Liver (tissue), 9 donors: ENCODE results near the gene ANKRD28. TPM values are rescaled to one million over a fixed set of nuclear protein-coding genes. Genes with fewer than 3 reads are reported as not detected.

Experiments
- DNase-seq: peaks from one replicate; pipeline ENCODE4 v3.0.0-alpha.2; 2017; ENCODE audit warnings: low spot score
- H3K27ac ChIP-seq, 2 donors: one replicate each; pipeline ENCODE4 v1.7.0; 2013; ENCODE audit warnings: inconsistent platforms in 2 of 2, low read length in 2 of 2, control low read depth in 1 of 2, low read depth in 1 of 2, mild to moderate bottlenecking in 1 of 2
- H3K27me3 ChIP-seq, 4 donors: one replicate each; pipeline versions ENCODE4 v1.6.1 to v1.7.0; 2013; ENCODE audit warnings: low read length in 3 of 4, inconsistent platforms in 1 of 4, mild to moderate bottlenecking in 1 of 4, moderate library complexity in 1 of 4; ENCODE audit not compliant: control insufficient read depth in 4 of 4, insufficient read depth in 4 of 4
- H3K36me3 ChIP-seq, 4 donors: one replicate each; pipeline versions ENCODE4 v1.6.1 to v1.7.0; 2013; ENCODE audit warnings: low read length in 3 of 4, mild to moderate bottlenecking in 3 of 4, low read depth in 1 of 4, moderate library complexity in 1 of 4; ENCODE audit not compliant: control insufficient read depth in 4 of 4, insufficient read depth in 3 of 4
- H3K4me1 ChIP-seq, 4 donors: one replicate each; pipeline versions ENCODE4 v1.6.1 to v1.7.0; 2013; ENCODE audit warnings: low read length in 3 of 4, mild to moderate bottlenecking in 3 of 4, moderate library complexity in 1 of 4; ENCODE audit not compliant: control insufficient read depth in 4 of 4, insufficient read depth in 4 of 4
- H3K4me3 ChIP-seq, 3 donors: one replicate each; pipeline versions ENCODE4 v1.6.1 to v1.7.0; 2013; ENCODE audit warnings: low read length in 3 of 3, control low read depth in 1 of 3, low read depth in 1 of 3, mild to moderate bottlenecking in 1 of 3
- H3K9ac ChIP-seq, 2 donors: one replicate each; pipeline ENCODE4 v1.7.0; 2013; ENCODE audit warnings: low read length in 2 of 2, mild to moderate bottlenecking in 2 of 2, moderate library complexity in 2 of 2, control low read depth in 1 of 2, low read depth in 1 of 2
- H3K9me3 ChIP-seq, 4 donors: one replicate each; pipeline versions ENCODE4 v1.6.1 to v1.7.0; 2013; ENCODE audit warnings: low read length in 3 of 4; ENCODE audit not compliant: control insufficient read depth in 4 of 4
- EGR1 ChIP-seq, 2 donors: IDR thresholded peaks; 2 replicates each; pipeline ENCODE4 v1.6.1; 2016 to 2018; ENCODE audit warnings: antibody characterized with exemption in 2 of 2, low read depth in 2 of 2
- FOXA1 ChIP-seq: IDR thresholded peaks from 2 replicates; pipeline ENCODE4 v1.6.1; 2016; ENCODE audit warnings: antibody characterized with exemption
- FOXA2 ChIP-seq: IDR thresholded peaks from 2 replicates; pipeline ENCODE4 v1.6.1; 2016; ENCODE audit warnings: antibody characterized with exemption
- GABPA ChIP-seq, 2 donors: IDR thresholded peaks in 1 of 2; conservative IDR thresholded peaks in 1 of 2; 2 replicates each; pipeline ENCODE4 v1.6.1; 2016; ENCODE audit warnings: antibody characterized with exemption in 2 of 2, mild to moderate bottlenecking in 1 of 2, moderate library complexity in 1 of 2
- HNF4A ChIP-seq, 2 donors: conservative IDR thresholded peaks; 2 replicates each; pipeline ENCODE4 v1.6.1; 2016; ENCODE audit warnings: antibody characterized with exemption in 2 of 2, mild to moderate bottlenecking in 2 of 2
- HNF4G ChIP-seq: IDR thresholded peaks from 2 replicates; pipeline ENCODE4 v1.6.1; 2016; ENCODE audit warnings: antibody characterized with exemption
- JUND ChIP-seq, 2 donors: IDR thresholded peaks; 2 replicates each; pipeline ENCODE4 v1.6.1; 2016; ENCODE audit warnings: antibody characterized with exemption in 2 of 2
- NR2F2 ChIP-seq: IDR thresholded peaks from 2 replicates; pipeline ENCODE4 v1.6.1; 2016; ENCODE audit warnings: antibody characterized with exemption
- RAD21 ChIP-seq, 2 donors: IDR thresholded peaks; 2 replicates each; pipeline ENCODE4 v1.6.1; 2016; ENCODE audit warnings: antibody characterized with exemption in 2 of 2, mild to moderate bottlenecking in 2 of 2
- RXRA ChIP-seq, 2 donors: IDR thresholded peaks; 2 replicates each; pipeline ENCODE4 v1.6.1; 2017 to 2018; ENCODE audit warnings: antibody characterized with exemption in 2 of 2, mild to moderate bottlenecking in 1 of 2
- SP1 ChIP-seq: IDR thresholded peaks from 2 replicates; pipeline ENCODE4 v1.6.1; 2018; ENCODE audit warnings: antibody characterized with exemption, mild to moderate bottlenecking
- TAF1 ChIP-seq: conservative IDR thresholded peaks from 2 replicates; pipeline ENCODE4 v1.6.1; 2016; ENCODE audit warnings: antibody characterized with exemption, mild to moderate bottlenecking
- YY1 ChIP-seq: IDR thresholded peaks from 2 replicates; pipeline ENCODE4 v1.6.1; 2016; ENCODE audit warnings: antibody characterized with exemption, mild to moderate bottlenecking
- WGBS: extraction: QIAGEN DNeasy Blood & Tissue Kit; methylation state at CpG from one replicate; pipeline ENCODE4 v1.1.7; 2013; 5-methylcytosine and 5-hydroxymethylcytosine counted together
- polyA plus RNA-seq, 2 donors: library from polyadenylated mRNA; stranded (reverse) in 1 of 2; unstranded in 1 of 2; fragments of 200-250 nt in 1 of 2; fragments of >200 nt in 1 of 2; fragmentation: Nextera tagmentation in 1 of 2; extraction: Ambion mirVana in 1 of 2; gene quantifications; one replicate each; pipeline versions ENCODE4 v1.2.1 to v1.2.3, GENCODE V29; 2013 to 2015
- total RNA-seq, 2 donors: library from RNA; depleted of rRNA; stranded (reverse); fragments of >200 nt; gene quantifications; one replicate each; pipeline ENCODE4 v1.2.3, GENCODE V29; 2014
- TF ChIP-seq, protein P1 (sequence below): IDR thresholded peaks from 2 replicates; pipeline ENCODE4 v1.6.1; 2016; ENCODE audit warnings: antibody characterized with exemption
- TF ChIP-seq, protein P2 (sequence below): fragments of 150-350 bp; IDR thresholded peaks from 2 replicates; pipeline ENCODE4 v1.5.1; 2017; ENCODE audit warnings: improper control_type of control experiment, low read depth, low read length; ENCODE audit not compliant: missing input control
- TF ChIP-seq, protein P3 (sequence below): IDR thresholded peaks from 2 replicates; pipeline ENCODE4 v1.6.1; 2016; ENCODE audit warnings: antibody characterized with exemption
- TF ChIP-seq, protein P4 (sequence below): IDR thresholded peaks from 2 replicates; pipeline ENCODE4 v1.6.1; 2016; ENCODE audit warnings: antibody characterized with exemption
- TF ChIP-seq, protein P5 (sequence below): IDR thresholded peaks from 2 replicates; pipeline ENCODE4 v1.6.1; 2016; ENCODE audit warnings: antibody characterized with exemption, mild to moderate bottlenecking
- donor health status: healthy.
- donor health status: healthy.
- donor health status: healthy.
- donor health status: healthy.
- donor health status: healthy.

The ANKRD28 gene
- total and polyA plus RNA-seq, 4 donors, result 9.2 to 39.1 (median 16.8) TPM

DNA sequence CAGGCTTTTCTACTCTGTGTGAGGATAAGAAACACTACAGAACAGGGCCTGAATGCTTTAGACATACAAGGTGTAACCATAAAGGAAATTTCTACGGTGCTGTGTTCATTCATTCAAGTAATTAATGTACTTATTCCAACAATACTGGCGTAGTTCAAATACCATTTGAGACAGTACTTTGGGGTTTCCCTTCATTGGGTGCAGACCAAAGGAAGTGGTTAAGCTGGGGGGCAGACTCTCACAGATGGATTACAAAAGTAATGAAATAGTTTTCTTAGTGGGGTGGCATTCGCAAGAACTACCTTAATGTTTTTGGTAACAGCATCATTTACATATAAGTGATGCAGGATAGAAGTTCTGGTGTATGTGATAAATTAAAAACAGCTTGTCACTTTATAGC is 130.3 kb downstream of the ANKRD28 start:
- no peak for DNase-seq
- TF ChIP-seq YY1, result no peak
- TF ChIP-seq, protein P1, sequence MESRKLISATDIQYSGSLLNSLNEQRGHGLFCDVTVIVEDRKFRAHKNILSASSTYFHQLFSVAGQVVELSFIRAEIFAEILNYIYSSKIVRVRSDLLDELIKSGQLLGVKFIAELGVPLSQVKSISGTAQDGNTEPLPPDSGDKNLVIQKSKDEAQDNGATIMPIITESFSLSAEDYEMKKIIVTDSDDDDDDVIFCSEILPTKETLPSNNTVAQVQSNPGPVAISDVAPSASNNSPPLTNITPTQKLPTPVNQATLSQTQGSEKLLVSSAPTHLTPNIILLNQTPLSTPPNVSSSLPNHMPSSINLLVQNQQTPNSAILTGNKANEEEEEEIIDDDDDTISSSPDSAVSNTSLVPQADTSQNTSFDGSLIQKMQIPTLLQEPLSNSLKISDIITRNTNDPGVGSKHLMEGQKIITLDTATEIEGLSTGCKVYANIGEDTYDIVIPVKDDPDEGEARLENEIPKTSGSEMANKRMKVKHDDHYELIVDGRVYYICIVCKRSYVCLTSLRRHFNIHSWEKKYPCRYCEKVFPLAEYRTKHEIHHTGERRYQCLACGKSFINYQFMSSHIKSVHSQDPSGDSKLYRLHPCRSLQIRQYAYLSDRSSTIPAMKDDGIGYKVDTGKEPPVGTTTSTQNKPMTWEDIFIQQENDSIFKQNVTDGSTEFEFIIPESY, result no peak
- no peak for TF ChIP-seq GABPA (IDR thresholded peaks at IDR 0.05 in 1 of 2, conservative IDR thresholded peaks at IDR 0.05 in 1 of 2)
- TF ChIP-seq JUND (IDR thresholded peaks at IDR 0.05), result no peak
- TF ChIP-seq, protein P2, sequence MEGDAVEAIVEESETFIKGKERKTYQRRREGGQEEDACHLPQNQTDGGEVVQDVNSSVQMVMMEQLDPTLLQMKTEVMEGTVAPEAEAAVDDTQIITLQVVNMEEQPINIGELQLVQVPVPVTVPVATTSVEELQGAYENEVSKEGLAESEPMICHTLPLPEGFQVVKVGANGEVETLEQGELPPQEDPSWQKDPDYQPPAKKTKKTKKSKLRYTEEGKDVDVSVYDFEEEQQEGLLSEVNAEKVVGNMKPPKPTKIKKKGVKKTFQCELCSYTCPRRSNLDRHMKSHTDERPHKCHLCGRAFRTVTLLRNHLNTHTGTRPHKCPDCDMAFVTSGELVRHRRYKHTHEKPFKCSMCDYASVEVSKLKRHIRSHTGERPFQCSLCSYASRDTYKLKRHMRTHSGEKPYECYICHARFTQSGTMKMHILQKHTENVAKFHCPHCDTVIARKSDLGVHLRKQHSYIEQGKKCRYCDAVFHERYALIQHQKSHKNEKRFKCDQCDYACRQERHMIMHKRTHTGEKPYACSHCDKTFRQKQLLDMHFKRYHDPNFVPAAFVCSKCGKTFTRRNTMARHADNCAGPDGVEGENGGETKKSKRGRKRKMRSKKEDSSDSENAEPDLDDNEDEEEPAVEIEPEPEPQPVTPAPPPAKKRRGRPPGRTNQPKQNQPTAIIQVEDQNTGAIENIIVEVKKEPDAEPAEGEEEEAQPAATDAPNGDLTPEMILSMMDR, result no peak
- TF ChIP-seq EGR1 (IDR thresholded peaks at IDR 0.05; ENCODE audit: low read depth in 2 of 2), result no peak
- TF ChIP-seq HNF4A (conservative IDR thresholded peaks at IDR 0.05), result no peak
- TF ChIP-seq, protein P3, sequence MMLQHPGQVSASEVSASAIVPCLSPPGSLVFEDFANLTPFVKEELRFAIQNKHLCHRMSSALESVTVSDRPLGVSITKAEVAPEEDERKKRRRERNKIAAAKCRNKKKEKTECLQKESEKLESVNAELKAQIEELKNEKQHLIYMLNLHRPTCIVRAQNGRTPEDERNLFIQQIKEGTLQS, result no peak
- TF ChIP-seq SP1, result no peak
- TF ChIP-seq NR2F2, result no peak
- no peak for TF ChIP-seq FOXA1
- TF ChIP-seq, protein P4, sequence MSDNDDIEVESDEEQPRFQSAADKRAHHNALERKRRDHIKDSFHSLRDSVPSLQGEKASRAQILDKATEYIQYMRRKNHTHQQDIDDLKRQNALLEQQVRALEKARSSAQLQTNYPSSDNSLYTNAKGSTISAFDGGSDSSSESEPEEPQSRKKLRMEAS, result no peak
- TF ChIP-seq HNF4G, result no peak
- TF ChIP-seq FOXA2, result no peak
- TF ChIP-seq RAD21 (IDR thresholded peaks at IDR 0.05), result no peak
- no peak for TF ChIP-seq TAF1
- TF ChIP-seq, protein P5, sequence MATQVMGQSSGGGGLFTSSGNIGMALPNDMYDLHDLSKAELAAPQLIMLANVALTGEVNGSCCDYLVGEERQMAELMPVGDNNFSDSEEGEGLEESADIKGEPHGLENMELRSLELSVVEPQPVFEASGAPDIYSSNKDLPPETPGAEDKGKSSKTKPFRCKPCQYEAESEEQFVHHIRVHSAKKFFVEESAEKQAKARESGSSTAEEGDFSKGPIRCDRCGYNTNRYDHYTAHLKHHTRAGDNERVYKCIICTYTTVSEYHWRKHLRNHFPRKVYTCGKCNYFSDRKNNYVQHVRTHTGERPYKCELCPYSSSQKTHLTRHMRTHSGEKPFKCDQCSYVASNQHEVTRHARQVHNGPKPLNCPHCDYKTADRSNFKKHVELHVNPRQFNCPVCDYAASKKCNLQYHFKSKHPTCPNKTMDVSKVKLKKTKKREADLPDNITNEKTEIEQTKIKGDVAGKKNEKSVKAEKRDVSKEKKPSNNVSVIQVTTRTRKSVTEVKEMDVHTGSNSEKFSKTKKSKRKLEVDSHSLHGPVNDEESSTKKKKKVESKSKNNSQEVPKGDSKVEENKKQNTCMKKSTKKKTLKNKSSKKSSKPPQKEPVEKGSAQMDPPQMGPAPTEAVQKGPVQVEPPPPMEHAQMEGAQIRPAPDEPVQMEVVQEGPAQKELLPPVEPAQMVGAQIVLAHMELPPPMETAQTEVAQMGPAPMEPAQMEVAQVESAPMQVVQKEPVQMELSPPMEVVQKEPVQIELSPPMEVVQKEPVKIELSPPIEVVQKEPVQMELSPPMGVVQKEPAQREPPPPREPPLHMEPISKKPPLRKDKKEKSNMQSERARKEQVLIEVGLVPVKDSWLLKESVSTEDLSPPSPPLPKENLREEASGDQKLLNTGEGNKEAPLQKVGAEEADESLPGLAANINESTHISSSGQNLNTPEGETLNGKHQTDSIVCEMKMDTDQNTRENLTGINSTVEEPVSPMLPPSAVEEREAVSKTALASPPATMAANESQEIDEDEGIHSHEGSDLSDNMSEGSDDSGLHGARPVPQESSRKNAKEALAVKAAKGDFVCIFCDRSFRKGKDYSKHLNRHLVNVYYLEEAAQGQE, result no peak
- H3K4me3 ChIP-seq, result no peak overlapping the region
- no peak overlapping the region for H3K27ac ChIP-seq
- no peaks in the 10 kb centered on the region for H3K27me3 ChIP-seq
- H3K9ac ChIP-seq, result no peak overlapping the region
- H3K36me3 ChIP-seq, result peaks cover 2 to 19% (median 11%) of the 10 kb centered on the region in 4 donors
- no peaks in the 10 kb centered on the region for H3K4me1 ChIP-seq
- H3K9me3 ChIP-seq, result no peaks in the 10 kb centered on the region
- 87% methylated on average over 3 of the region's 3 CpGs for WGBS

DNA sequence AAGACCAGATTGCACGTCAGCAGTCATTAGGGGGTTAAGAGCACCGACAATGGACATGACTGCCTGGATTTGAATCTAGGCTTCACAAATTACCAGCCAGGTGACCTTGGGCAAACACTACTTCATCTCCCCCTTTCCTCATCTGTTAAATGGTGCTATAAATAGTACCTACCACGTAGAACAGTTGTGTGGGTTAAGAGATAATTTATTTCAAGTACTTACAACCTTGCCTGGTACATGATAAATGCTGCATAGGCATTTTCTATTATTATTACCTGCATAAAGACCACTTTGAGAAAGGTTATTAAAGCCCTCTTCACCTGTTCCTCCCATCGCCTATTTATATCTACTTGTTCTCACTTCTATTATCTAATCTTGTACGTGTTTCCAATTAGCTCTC is 131.5 kb downstream of the ANKRD28 start:
- Histone ChIP-seq H3K4me1 (no peaks in the 10 kb centered on the region), H3K27ac (no peak overlapping the region), H3K9me3 (no peaks in the 10 kb centered on the region), H3K27me3 (no peaks in the 10 kb centered on the region), H3K4me3 (no peak overlapping the region), H3K9ac (no peak overlapping the region), H3K36me3 (peaks cover 2 to 18% (median 9%) of the 10 kb centered on the region in 4 donors)
- DNase-seq, result no peak
- WGBS, result 91% methylated on average over 5 of the region's 5 CpGs
- TF ChIP-seq HNF4G (no peak), SP1 (no peak), RAD21 (IDR thresholded peaks at IDR 0.05) (no peak), FOXA1 (no peak), YY1 (no peak), JUND (IDR thresholded peaks at IDR 0.05) (no peak), NR2F2 (no peak), HNF4A (conservative IDR thresholded peaks at IDR 0.05) (no peak), GABPA (IDR thresholded peaks at IDR 0.05 in 1 of 2, conservative IDR thresholded peaks at IDR 0.05 in 1 of 2) (no peak), TAF1 (no peak), RXRA (IDR thresholded peaks at IDR 0.05) (no peak)
- TF ChIP-seq, protein P4, result no peak
